Rectal smooth muscle tissue (tissue), 1 donor: Measurements from ENCODE around the gene TEAD2.
"Not testable (repeated sequence)": the region's sequence is repeated elsewhere in the genome, so short reads cannot be mapped to it uniquely, and the experiment has no call there.

Source experiments
- H3K27ac ChIP-seq: one replicate; pipeline ENCODE4 v1.7.0; 2013; ENCODE audit warnings: low read depth, low read length, inconsistent platforms
- H3K27me3 ChIP-seq: one replicate; pipeline ENCODE4 v1.7.0; 2013; ENCODE audit warnings: low read length; ENCODE audit not compliant: control insufficient read depth, insufficient read depth
- H3K36me3 ChIP-seq: one replicate; pipeline ENCODE4 v1.7.0; 2013; ENCODE audit warnings: low read length; ENCODE audit not compliant: control insufficient read depth, insufficient read depth
- H3K4me1 ChIP-seq: one replicate; pipeline ENCODE4 v1.7.0; 2013; ENCODE audit warnings: low read length; ENCODE audit not compliant: control insufficient read depth, insufficient read depth
- H3K4me3 ChIP-seq: one replicate; pipeline ENCODE4 v1.7.0; 2013; ENCODE audit warnings: low read length
- H3K9ac ChIP-seq: one replicate; pipeline ENCODE4 v1.7.0; 2013; ENCODE audit warnings: low read length

TEAD2 gene

GRCh38 chr19:49331616-49332055 is 30.6 kb downstream of the TEAD2 start:
- Histone ChIP-seq H3K36me3 (peaks cover 2% of the 10 kb centered on the region), H3K27me3 (no peaks in the 10 kb centered on the region), H3K4me1 (no peaks in the 10 kb centered on the region), H3K4me3 (no peak overlapping the region), H3K27ac (no peak overlapping the region), H3K9ac (no peak overlapping the region)

GRCh38 chr19:49331187-49331586 is 31.0 kb downstream of the TEAD2 start:
- not testable (repeated sequence) for H3K27me3 ChIP-seq, H3K36me3 ChIP-seq, H3K4me3 ChIP-seq, H3K27ac ChIP-seq, H3K9ac ChIP-seq, H3K4me1 ChIP-seq

- H3K9ac ChIP-seq = no peak overlapping the region
- no peaks in the 10 kb centered on the region for H3K27me3 ChIP-seq
- no peak overlapping the region for H3K4me3 ChIP-seq
Measured at GRCh38 chr19:49328741-49329140, 33.5 kb downstream of the TEAD2 start.

GRCh38 chr19:49327878-49328544 is 34.2 kb downstream of the TEAD2 start:
- Histone ChIP-seq H3K9ac (no peak overlapping the region), H3K4me1 (no peaks in the 10 kb centered on the region), H3K27me3 (no peaks in the 10 kb centered on the region), H3K4me3 (no peak overlapping the region), H3K36me3 (peaks cover 2% of the 10 kb centered on the region), H3K27ac (no peak overlapping the region)

More at GRCh38 chr19:49328741-49329140, 33.5 kb downstream of the TEAD2 start:
- Histone ChIP-seq H3K27ac (no peak overlapping the region), H3K4me1 (no peaks in the 10 kb centered on the region), H3K36me3 (peaks cover 2% of the 10 kb centered on the region)

- peaks cover 2% of the 10 kb centered on the region for H3K36me3 ChIP-seq
- no peak overlapping the region for H3K27ac ChIP-seq
- no peak overlapping the region for H3K4me3 ChIP-seq
- H3K9ac ChIP-seq = no peak overlapping the region
- no peaks in the 10 kb centered on the region for H3K4me1 ChIP-seq
- no peaks in the 10 kb centered on the region for H3K27me3 ChIP-seq
Measured at GRCh38 chr19:49326165-49326704, 36.0 kb downstream of the TEAD2 start.

- H3K4me3 ChIP-seq, H3K9ac ChIP-seq, H3K4me1 ChIP-seq, H3K27me3 ChIP-seq, H3K36me3 ChIP-seq, H3K27ac ChIP-seq: not testable (repeated sequence)
Measured at GRCh38 chr19:49325756-49326155, 36.5 kb downstream of the TEAD2 start.

GRCh38 chr19:49324801-49325576 is 37.2 kb downstream of the TEAD2 start, which contains the start of gene SLC6A16:
TSS of gene SLC6A16 (minus strand) at chr19:49325191. CDS start at chr19:49311347, 13,844 bp downstream.
- Histone ChIP-seq H3K9ac (no peak within 1 kb of the TSS), H3K36me3 (no peaks in the 10 kb centered on the region), H3K27me3 (no peaks in the 10 kb centered on the region), H3K4me3 (no peak within 1 kb of the TSS), H3K4me1 (no peaks in the 10 kb centered on the region), H3K27ac (no peak within 1 kb of the TSS)

- Histone ChIP-seq H3K4me3 (no peak overlapping the region), H3K9ac (no peak overlapping the region), H3K27ac (no peak overlapping the region), H3K4me1 (no peaks in the 10 kb centered on the region), H3K36me3 (no peaks in the 10 kb centered on the region), H3K27me3 (no peaks in the 10 kb centered on the region)
Measured at GRCh38 chr19:49318296-49318695, 43.9 kb downstream of the TEAD2 start.

GRCh38 chr19:49316284-49316683 is 45.9 kb downstream of the TEAD2 start:
- Histone ChIP-seq H3K9ac (no peak overlapping the region), H3K4me3 (no peak overlapping the region), H3K27ac (no peak overlapping the region), H3K27me3 (no peaks in the 10 kb centered on the region), H3K36me3 (no peaks in the 10 kb centered on the region), H3K4me1 (no peaks in the 10 kb centered on the region)

- Histone ChIP-seq H3K27ac (no peak overlapping the region), H3K4me1 (no peaks in the 10 kb centered on the region), H3K36me3 (no peaks in the 10 kb centered on the region), H3K9ac (no peak overlapping the region), H3K4me3 (no peak overlapping the region), H3K27me3 (no peaks in the 10 kb centered on the region)
Measured at GRCh38 chr19:49315111-49315510, 47.1 kb downstream of the TEAD2 start.

GRCh38 chr19:49309087-49309486 is 53.1 kb downstream of the TEAD2 start:
- Histone ChIP-seq H3K27ac (no peak overlapping the region), H3K9ac (no peak overlapping the region), H3K27me3 (no peaks in the 10 kb centered on the region), H3K36me3 (no peaks in the 10 kb centered on the region), H3K4me1 (no peaks in the 10 kb centered on the region), H3K4me3 (no peak overlapping the region)

GRCh38 chr19:49306734-49307133 is 55.5 kb downstream of the TEAD2 start:
- H3K27me3 ChIP-seq, H3K9ac ChIP-seq, H3K4me1 ChIP-seq, H3K36me3 ChIP-seq, H3K4me3 ChIP-seq, H3K27ac ChIP-seq: not testable (repeated sequence)
